Parathyroid adenoma (tissue), 2 donors: ENCODE data around the gene ADAM11.
"Not testable (repeated sequence)": the region's sequence is repeated elsewhere in the genome, so short reads cannot be mapped to it uniquely, and the experiment has no call there.

Source experiments
- H2AFZ ChIP-seq: fragments of 300-600 bp; sonication (generic); one replicate; pipeline ENCODE4 v1.7.0; 2017; ENCODE audit warnings: antibody characterized with exemption, mild to moderate bottlenecking
- H3K27ac ChIP-seq: fragments of 300-600 bp; sonication (generic); one replicate; pipeline ENCODE4 v1.7.0; 2017
- H3K27me3 ChIP-seq: fragments of 300-600 bp; sonication (generic); one replicate; pipeline ENCODE4 v1.7.0; 2017; ENCODE audit warnings: low read length; ENCODE audit not compliant: control insufficient read depth, insufficient read depth
- H3K36me3 ChIP-seq: fragments of 300-600 bp; sonication (generic); one replicate; pipeline ENCODE4 v1.7.0; 2017; ENCODE audit warnings: low read length; ENCODE audit not compliant: control insufficient read depth, insufficient read depth
- H3K4me1 ChIP-seq: fragments of 300-600 bp; sonication (generic); one replicate; pipeline ENCODE4 v1.7.0; 2017; ENCODE audit warnings: control low read depth
- H3K4me2 ChIP-seq: fragments of 300-600 bp; sonication (generic); one replicate; pipeline ENCODE4 v1.7.0; 2017; ENCODE audit warnings: low read length
- H3K4me3 ChIP-seq: fragments of 300-600 bp; sonication (generic); one replicate; pipeline ENCODE4 v1.7.0; 2017; ENCODE audit warnings: low read depth, low read length
- H3K79me2 ChIP-seq: fragments of 300-600 bp; sonication (generic); one replicate; pipeline ENCODE4 v1.7.0; 2017; ENCODE audit warnings: control low read depth
- H3K9ac ChIP-seq: fragments of 300-600 bp; sonication (generic); one replicate; pipeline ENCODE4 v1.7.0; 2017; ENCODE audit warnings: mild to moderate bottlenecking
- H3K9me3 ChIP-seq: fragments of 300-600 bp; sonication (generic); one replicate; pipeline ENCODE4 v1.7.0; 2017; ENCODE audit warnings: low read length; ENCODE audit not compliant: control insufficient read depth
- CTCF ChIP-seq: fragments of 300-600 bp; sonication (generic); IDR thresholded peaks from one replicate; pipeline ENCODE4 v1.7.0; 2017; ENCODE audit warnings: antibody characterized with exemption, mild to moderate bottlenecking
- donor health status: primary hyperparathyroidism.

Gene ADAM11

GRCh38 chr17:44812263-44812662 lies 53.5 kb downstream of the ADAM11 start:
- Histone ChIP-seq H3K79me2 (no peaks in the 10 kb centered on the region), H3K9ac (no peak overlapping the region), H3K4me3 (no peak overlapping the region), H3K9me3 (no peaks in the 10 kb centered on the region), H3K4me1 (no peaks in the 10 kb centered on the region), H3K27me3 (no peaks in the 10 kb centered on the region), H3K36me3 (no peaks in the 10 kb centered on the region), H3K4me2 (no peak overlapping the region), H3K27ac (no peak overlapping the region), H2AFZ (no peak overlapping the region)
- TF ChIP-seq CTCF: no peak

GRCh38 chr17:44818508-44818907 lies 59.7 kb downstream of the ADAM11 start:
- H3K36me3 ChIP-seq, H3K4me2 ChIP-seq, H3K9ac ChIP-seq, H2AFZ ChIP-seq, H3K9me3 ChIP-seq, H3K27ac ChIP-seq, H3K4me3 ChIP-seq, H3K4me1 ChIP-seq, H3K27me3 ChIP-seq, H3K79me2 ChIP-seq: not testable (repeated sequence)

- Histone ChIP-seq H3K4me2 (no peak overlapping the region), H3K9ac (no peak overlapping the region), H3K9me3 (no peaks in the 10 kb centered on the region), H3K27me3 (no peaks in the 10 kb centered on the region), H3K79me2 (no peaks in the 10 kb centered on the region), H2AFZ (no peak overlapping the region), H3K4me1 (no peaks in the 10 kb centered on the region), H3K27ac (no peak overlapping the region), H3K4me3 (no peak overlapping the region), H3K36me3 (no peaks in the 10 kb centered on the region)
- no peak for TF ChIP-seq CTCF
These were observed 61.9 kb downstream of the ADAM11 start for GRCh38 chr17:44820631-44821212.

GRCh38 chr17:44825236-44825635 lies 66.4 kb downstream of the ADAM11 start:
- not testable (repeated sequence) for H3K9me3 ChIP-seq, H3K4me3 ChIP-seq, H3K36me3 ChIP-seq, H3K4me2 ChIP-seq, H3K4me1 ChIP-seq, H3K79me2 ChIP-seq, H2AFZ ChIP-seq, H3K9ac ChIP-seq, H3K27ac ChIP-seq, H3K27me3 ChIP-seq

GRCh38 chr17:44826123-44826790 lies 67.5 kb downstream of the ADAM11 start:
- Histone ChIP-seq H3K27ac (no peak overlapping the region), H3K4me1 (no peaks in the 10 kb centered on the region), H2AFZ (no peak overlapping the region), H3K79me2 (no peaks in the 10 kb centered on the region), H3K27me3 (no peaks in the 10 kb centered on the region), H3K4me3 (no peak overlapping the region), H3K9me3 (no peaks in the 10 kb centered on the region), H3K9ac (no peak overlapping the region), H3K36me3 (no peaks in the 10 kb centered on the region), H3K4me2 (no peak overlapping the region)
- TF ChIP-seq CTCF: no peak

GRCh38 chr17:44827863-44828262 lies 69.1 kb downstream of the ADAM11 start:
- Histone ChIP-seq H3K9ac (no peak overlapping the region), H3K4me3 (no peak overlapping the region), H3K79me2 (no peaks in the 10 kb centered on the region), H3K36me3 (no peaks in the 10 kb centered on the region), H3K27ac (no peak overlapping the region), H3K9me3 (no peaks in the 10 kb centered on the region), H3K27me3 (no peaks in the 10 kb centered on the region), H3K4me1 (no peaks in the 10 kb centered on the region), H3K4me2 (no peak overlapping the region), H2AFZ (no peak overlapping the region)
- TF ChIP-seq CTCF: no peak
